NCI-H2107 (cell line): ENCODE data around the gene HDAC7.
"Not testable (repeated sequence)": the region's sequence is repeated elsewhere in the genome, so short reads cannot be mapped to it uniquely, and the experiment has no call there.

Source experiments
- DNase-seq: peaks from one replicate; lab custom pipeline; 2025; lab: John Stamatoyannopoulos, UW

HDAC7 gene

GRCh38 chr12:47848853-47849252, 29.1 kb upstream of the HDAC7 start:
- no peak for DNase-seq

- no peak for DNase-seq
These were observed 26.7 kb upstream of the HDAC7 start for GRCh38 chr12:47846294-47846996.

GRCh38 chr12:47845081-47845480, 25.4 kb upstream of the HDAC7 start:
- DNase-seq, result no peak

GRCh38 chr12:47844264-47845019, 24.7 kb upstream of the HDAC7 start:
- DNase-seq, result peak; percentile 24

- no peak for DNase-seq
These were observed 23.7 kb upstream of the HDAC7 start for GRCh38 chr12:47843226-47843980.

- not testable (repeated sequence) for DNase-seq
These were observed 22.8 kb upstream of the HDAC7 start for GRCh38 chr12:47842543-47842942.

- DNase-seq, result no peak
These were observed 22.2 kb upstream of the HDAC7 start for GRCh38 chr12:47841910-47842309.

GRCh38 chr12:47841501-47841900, 21.8 kb upstream of the HDAC7 start:
- DNase-seq, result no peak

- DNase-seq, result no peak
These were observed 20.9 kb upstream of the HDAC7 start for GRCh38 chr12:47840571-47840970.

GRCh38 chr12:47839214-47839876, 19.6 kb upstream of the HDAC7 start:
- DNase-seq, result peak; percentile 79

GRCh38 chr12:47838286-47838931, 18.7 kb upstream of the HDAC7 start:
- DNase-seq, result peak; percentile 34

GRCh38 chr12:47837190-47838171, 17.8 kb upstream of the HDAC7 start:
- DNase-seq, result peak; percentile 67

GRCh38 chr12:47835831-47836155, 16.1 kb upstream of the HDAC7 start:
- DNase-seq, result no peak

GRCh38 chr12:47835006-47835830, 15.5 kb upstream of the HDAC7 start:
- no peak for DNase-seq

GRCh38 chr12:47834199-47834903, 14.6 kb upstream of the HDAC7 start:
- DNase-seq, result no peak

- DNase-seq, result no peak
These were observed 13.9 kb upstream of the HDAC7 start for GRCh38 chr12:47833591-47834012.

- DNase-seq, result no peak
These were observed 12.7 kb upstream of the HDAC7 start for GRCh38 chr12:47832263-47832933.

GRCh38 chr12:47829584-47829983, 9.9 kb upstream of the HDAC7 start:
- DNase-seq, result no peak
